IMR-90 (cell line): ENCODE data around the gene HIGD2B.
"Not testable (repeated sequence)": the region's sequence is repeated elsewhere in the genome, so short reads cannot be mapped to it uniquely, and the experiment has no call there.

Source experiments
- CTCF ChIP-seq: conservative IDR thresholded peaks from 2 replicates; pipeline ENCODE4 v1.5.1; 2012; ENCODE audit warnings: mild to moderate bottlenecking, low read depth, low read length, improper control_type of control experiment
- MAZ ChIP-seq: IDR thresholded peaks from 2 replicates; pipeline ENCODE4 v1.6.1; 2012; ENCODE audit warnings: low read depth, mild to moderate bottlenecking, low read length, improper control_type of control experiment, moderate library complexity, borderline replicate concordance
- POLR2A ChIP-seq: IDR thresholded peaks from 2 replicates; pipeline ENCODE4 v1.6.1; 2012; ENCODE audit warnings: mild to moderate bottlenecking, low read depth, low read length
- RAD21 ChIP-seq: IDR thresholded peaks from 2 replicates; pipeline ENCODE4 v1.6.1; 2012; ENCODE audit warnings: low read length, improper control_type of control experiment

- not testable (repeated sequence) for TF ChIP-seq POLR2A, RAD21, MAZ, CTCF
These were observed 37.2 kb downstream of the HIGD2B start for GRCh38 chr15:72648631-72649253.
